GM10266 (cell line): ENCODE data around the gene ANO10.

Experiments used
- DNase-seq: peaks from one replicate; pipeline ENCODE4 v3.0.0; 2012; ENCODE audit errors: extremely low spot score
- CTCF ChIP-seq: IDR thresholded peaks from 2 replicates; pipeline ENCODE4 v1.5.1; 2012; ENCODE audit warnings: mild to moderate bottlenecking, low read depth; ENCODE audit not compliant: control insufficient read depth, insufficient read depth; ENCODE audit errors: missing control alignments

ANO10 gene

GRCh38 chr3:43369404-43370292 lies 252.2 kb downstream of the ANO10 start:
- no peak for DNase-seq
- TF ChIP-seq CTCF = no peak

GRCh38 chr3:43366885-43367284 lies 254.9 kb downstream of the ANO10 start:
- TF ChIP-seq CTCF = no peak
- DNase-seq = no peak

- DNase-seq = no peak
- TF ChIP-seq CTCF = no peak
Observed at GRCh38 chr3:43366481-43366880, 255.3 kb downstream of the ANO10 start.

- no peak for DNase-seq
- TF ChIP-seq CTCF = no peak
Observed at GRCh38 chr3:43365601-43366305, 256.1 kb downstream of the ANO10 start.

GRCh38 chr3:43364926-43365325 lies 256.9 kb downstream of the ANO10 start:
- no peak for DNase-seq
- TF ChIP-seq CTCF = no peak

GRCh38 chr3:43364494-43364893 lies 257.3 kb downstream of the ANO10 start:
- no peak for TF ChIP-seq CTCF
- no peak for DNase-seq
